Retinal pigment epithelial cell (primary cell): ENCODE data around the gene DBN1.

Experiments
- DNase-seq: peaks from one replicate; pipeline ENCODE4 v3.0.0-alpha.2; 2010; ENCODE audit warnings: low read depth
- H3K4me3 ChIP-seq: 2 replicates; pipeline ENCODE4 v1.5.1; 2011; ENCODE audit warnings: mild to moderate bottlenecking, low read length, control low read depth, moderate library complexity
- CTCF ChIP-seq: conservative IDR thresholded peaks from 2 replicates; pipeline ENCODE4 v1.5.1; 2011; ENCODE audit warnings: low read depth, low read length, control low read depth, inconsistent platforms

The DBN1 gene

GRCh38 chr5:177466861-177467260, 6.6 kb downstream of the DBN1 start:
- H3K4me3 ChIP-seq = no peak overlapping the region
- TF ChIP-seq CTCF = no peak
- no peak for DNase-seq

- no peak for DNase-seq
- no peak overlapping the region for H3K4me3 ChIP-seq
- no peak for TF ChIP-seq CTCF
Observed at GRCh38 chr5:177465044-177465443, 8.4 kb downstream of the DBN1 start.

GRCh38 chr5:177462021-177462670, 11.3 kb downstream of the DBN1 start:
- no peak for DNase-seq
- no peak overlapping the region for H3K4me3 ChIP-seq
- no peak for TF ChIP-seq CTCF

- no peak overlapping the region for H3K4me3 ChIP-seq
- no peak for TF ChIP-seq CTCF
- no peak for DNase-seq
Observed at GRCh38 chr5:177459819-177460628, 13.4 kb downstream of the DBN1 start.

- no peak for DNase-seq
- TF ChIP-seq CTCF = no peak
- H3K4me3 ChIP-seq = no peak overlapping the region
Observed at GRCh38 chr5:177459357-177459756, 14.1 kb downstream of the DBN1 start.

DNA sequence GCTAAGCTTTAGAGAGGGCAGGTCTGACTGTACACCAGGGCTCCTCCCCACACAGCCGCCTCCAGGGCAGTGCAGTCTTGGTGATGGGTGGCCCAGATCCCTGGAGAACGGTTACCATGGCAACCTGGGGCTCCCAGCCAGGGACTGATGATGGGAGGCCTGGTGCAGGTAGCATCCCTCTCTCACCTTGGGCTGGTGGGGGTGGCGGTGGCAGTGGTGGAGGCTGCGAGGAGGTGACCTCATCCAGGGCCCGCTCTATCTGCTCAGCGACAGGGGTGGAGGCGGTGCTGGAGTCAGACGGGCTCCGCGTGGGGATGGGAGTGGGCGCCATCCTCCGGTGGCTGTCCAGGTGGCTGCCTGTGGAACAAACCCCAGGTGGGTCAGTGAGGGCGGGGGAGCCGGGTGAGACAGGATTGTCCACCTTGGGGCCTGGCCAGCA, 14.5 kb downstream of the DBN1 start:
- no peak for DNase-seq
- no peak for TF ChIP-seq CTCF
- H3K4me3 ChIP-seq = no peak overlapping the region
